Fibroblast of the aortic adventitia (primary cell): ENCODE measurements around the gene EGFLAM. TPM values are rescaled to one million over a fixed set of nuclear protein-coding genes. Genes with fewer than 3 reads are reported as not detected.

ENCODE experiments used
- DNase-seq: peaks from one replicate; pipeline ENCODE4 v3.0.0-alpha.2; 2010; ENCODE audit warnings: low read depth
- H3K4me3 ChIP-seq: 2 replicates; pipeline ENCODE4 v1.5.1; 2011; ENCODE audit warnings: low read depth, mild to moderate bottlenecking, control low read depth, low read length, moderate library complexity
- CTCF ChIP-seq: IDR thresholded peaks from 2 replicates; pipeline ENCODE4 v1.5.1; 2011; ENCODE audit warnings: mild to moderate bottlenecking, low read length, control low read depth, inconsistent platforms; ENCODE audit not compliant: insufficient read depth
- total RNA-seq: library from RNA; depleted of rRNA; stranded (reverse); fragments of >200 nt; gene quantifications from 2 replicates; pipeline ENCODE4 v1.2.3, GENCODE V29; 2012; ENCODE audit warnings: low replicate concordance

Gene EGFLAM
- total RNA-seq, 1 donor: 16.2 TPM

DNA sequence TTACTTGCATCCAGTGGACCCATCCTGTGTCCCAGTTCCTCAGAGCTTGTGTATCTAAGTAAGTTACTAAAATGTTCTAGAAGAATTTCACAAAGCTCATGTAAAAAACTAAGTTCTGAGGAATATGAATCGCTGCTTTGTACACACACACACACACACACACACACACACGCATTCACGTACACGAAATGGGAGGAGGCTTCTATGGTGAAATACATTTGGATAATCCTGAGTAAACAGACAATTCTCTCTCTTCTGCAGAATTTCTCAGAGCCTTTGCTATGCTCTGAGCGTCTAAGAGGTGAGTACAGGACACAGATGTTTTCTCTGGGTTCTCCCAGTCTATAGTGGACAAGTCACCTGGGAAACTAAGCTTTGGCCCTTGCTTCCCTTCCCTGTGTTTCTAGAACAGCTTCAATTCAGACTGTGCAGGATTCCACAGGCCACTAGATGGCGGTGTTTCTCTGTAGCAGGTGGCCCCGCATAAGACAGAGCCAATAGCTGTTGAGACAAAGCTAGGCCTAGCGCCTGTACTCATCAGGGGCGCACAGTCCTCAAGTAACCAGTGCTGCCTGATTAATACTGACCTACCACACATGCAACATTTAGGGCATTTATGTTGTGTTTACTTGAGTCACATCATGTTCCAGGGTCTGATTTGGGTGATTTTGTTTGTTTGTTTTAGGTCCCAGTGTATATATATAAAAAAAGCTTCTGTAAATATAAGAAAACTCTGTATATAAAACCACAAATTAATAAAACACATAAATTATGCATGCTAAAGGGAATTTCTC is 183.3 kb downstream of the EGFLAM start:
- peak; percentile 97 for TF ChIP-seq CTCF
- H3K4me3 ChIP-seq: no peak overlapping the region
- peak; percentile 94 for DNase-seq

GRCh38 chr5:38442247-38442573 is 183.9 kb downstream of the EGFLAM start:
- no peak for DNase-seq
- no peak for TF ChIP-seq CTCF
- no peak overlapping the region for H3K4me3 ChIP-seq

GRCh38 chr5:38443390-38443789 is 185.0 kb downstream of the EGFLAM start:
- no peak for DNase-seq
- H3K4me3 ChIP-seq: no peak overlapping the region
- TF ChIP-seq CTCF: no peak

DNA sequence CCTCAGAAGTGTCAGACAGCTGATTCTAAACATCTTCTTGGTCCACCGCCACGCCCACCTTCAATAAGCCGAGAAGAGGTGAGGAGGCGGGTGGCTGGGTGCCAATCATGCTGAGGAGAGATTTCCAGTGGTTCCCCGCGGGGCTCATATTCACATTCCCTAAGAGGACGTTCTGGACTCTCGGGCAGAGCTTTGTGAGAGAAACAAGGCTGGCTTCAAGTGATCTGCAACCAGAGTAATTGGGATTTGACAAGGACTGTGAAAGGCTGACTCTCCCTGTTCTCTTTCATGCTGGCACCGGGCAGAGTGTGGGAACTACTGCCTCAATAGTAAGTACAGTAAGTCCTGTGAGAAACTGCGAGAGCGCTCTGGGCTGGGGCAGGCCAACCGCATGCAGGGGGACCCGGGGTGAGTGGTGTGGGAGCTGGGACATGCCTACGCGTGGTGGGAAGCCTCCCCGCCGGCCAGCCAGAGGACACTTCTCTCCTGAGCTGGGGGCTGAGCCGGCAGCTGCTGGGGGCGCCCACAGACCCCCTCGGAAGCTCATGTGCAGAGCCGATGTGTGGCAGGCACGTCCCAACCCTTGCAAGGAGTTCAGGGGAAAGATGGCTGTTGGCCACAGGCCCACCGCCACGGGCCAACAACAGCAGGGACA is 187.1 kb downstream of the EGFLAM start:
- TF ChIP-seq CTCF: no peak
- DNase-seq: no peak
- H3K4me3 ChIP-seq: peak overlapping the region; percentile 66

- H3K4me3 ChIP-seq: peak overlapping the region; percentile 66
- no peak for DNase-seq
- TF ChIP-seq CTCF: no peak
Measured at GRCh38 chr5:38446029-38446522, 187.7 kb downstream of the EGFLAM start.

DNA sequence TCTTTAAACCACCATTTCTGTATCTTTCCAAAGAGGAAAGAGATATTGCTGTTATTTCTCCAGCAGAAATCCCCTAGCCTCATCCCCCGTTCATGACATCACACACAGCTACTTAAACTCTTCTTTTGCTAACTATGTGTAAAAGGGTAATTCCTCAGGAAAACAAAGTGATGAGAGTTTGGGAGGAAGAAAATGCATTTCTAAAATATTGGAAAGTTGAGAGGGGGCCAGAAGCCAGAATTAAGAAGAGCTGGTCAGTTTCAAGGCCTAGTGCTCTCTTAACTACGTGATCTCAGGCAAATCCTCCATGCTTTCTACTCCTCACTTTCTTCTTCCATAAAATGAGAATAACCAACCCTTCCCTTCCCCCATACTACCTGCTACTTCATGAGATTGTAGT is 188.7 kb downstream of the EGFLAM start:
- no peak for DNase-seq
- TF ChIP-seq CTCF: no peak
- H3K4me3 ChIP-seq: no peak overlapping the region

DNA sequence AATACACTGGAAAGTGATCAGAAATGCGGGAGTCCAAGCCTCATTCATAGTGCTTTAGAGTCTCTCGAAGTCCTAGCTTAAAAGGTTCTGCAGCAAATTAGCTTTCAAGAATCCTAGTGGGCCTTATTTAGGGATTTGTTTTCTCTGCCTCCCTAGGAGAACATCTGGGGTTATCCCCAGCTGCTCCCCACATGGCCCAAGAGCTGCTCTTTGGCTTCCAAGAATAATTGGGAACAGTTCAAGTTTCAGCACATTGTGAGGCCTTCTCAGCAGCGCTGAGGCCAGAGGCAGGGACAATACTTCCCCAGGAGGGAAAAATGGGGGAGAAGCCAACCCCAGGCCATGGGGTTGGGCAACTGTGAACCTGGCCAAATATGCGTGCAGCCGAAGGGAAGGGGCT is 189.4 kb downstream of the EGFLAM start:
- no peak overlapping the region for H3K4me3 ChIP-seq
- DNase-seq: peak; percentile 69
- TF ChIP-seq CTCF: no peak
